Activated effector memory CD4-positive, alpha-beta T cell treated with anti-CD3 and anti-CD28 coated beads, Interleukin-2, amount 50 U/mL, for 16 hours (primary cell): ENCODE measurements around the gene FHIT.

Experiments used
- DNase-seq: peaks from one replicate; pipeline ENCODE4 v3.0.0-alpha.2; 2020

The FHIT gene

GRCh38 chr3:60307562-60308199 lies 943.6 kb downstream of the FHIT start:
- no peak for DNase-seq

- DNase-seq = no peak
Measured at GRCh38 chr3:60304112-60304511, 947.1 kb downstream of the FHIT start.

- DNase-seq = no peak
Measured at GRCh38 chr3:60303160-60303559, 948.1 kb downstream of the FHIT start.

GRCh38 chr3:60301142-60301541 lies 950.1 kb downstream of the FHIT start:
- no peak for DNase-seq

- no peak for DNase-seq
Measured at GRCh38 chr3:60298141-60298540, 953.1 kb downstream of the FHIT start.

- no peak for DNase-seq
Measured at GRCh38 chr3:60294181-60294580, 957.1 kb downstream of the FHIT start.

GRCh38 chr3:60291115-60291514 lies 960.1 kb downstream of the FHIT start:
- DNase-seq = no peak

- DNase-seq = no peak
Measured at GRCh38 chr3:60290122-60290492, 961.1 kb downstream of the FHIT start.

- no peak for DNase-seq
Measured at GRCh38 chr3:60289341-60290121, 961.7 kb downstream of the FHIT start.

- DNase-seq = no peak
Measured at GRCh38 chr3:60282866-60283265, 968.4 kb downstream of the FHIT start.

GRCh38 chr3:60281970-60282369 lies 969.3 kb downstream of the FHIT start:
- DNase-seq = no peak

- no peak for DNase-seq
Measured at GRCh38 chr3:60277361-60277800, 973.9 kb downstream of the FHIT start.

GRCh38 chr3:60276615-60277014 lies 974.6 kb downstream of the FHIT start:
- no peak for DNase-seq

- no peak for DNase-seq
Measured at GRCh38 chr3:60274646-60275045, 976.6 kb downstream of the FHIT start.

GRCh38 chr3:60274098-60274497 lies 977.2 kb downstream of the FHIT start:
- DNase-seq = no peak

GRCh38 chr3:60269829-60270266 lies 981.4 kb downstream of the FHIT start:
- DNase-seq = no peak

GRCh38 chr3:60269377-60269776 lies 981.9 kb downstream of the FHIT start:
- no peak for DNase-seq

GRCh38 chr3:60268123-60268522 lies 983.1 kb downstream of the FHIT start:
- no peak for DNase-seq

- no peak for DNase-seq
Measured at GRCh38 chr3:60266444-60266843, 984.8 kb downstream of the FHIT start.

- no peak for DNase-seq
Measured at GRCh38 chr3:60263191-60263590, 988.1 kb downstream of the FHIT start.

GRCh38 chr3:60262546-60262945 lies 988.7 kb downstream of the FHIT start:
- no peak for DNase-seq

GRCh38 chr3:60260546-60260945 lies 990.7 kb downstream of the FHIT start:
- no peak for DNase-seq

- DNase-seq = no peak
Measured at GRCh38 chr3:60250810-60251209, 1000.4 kb downstream of the FHIT start.

GRCh38 chr3:60250206-60250605 lies 1001.0 kb downstream of the FHIT start:
- DNase-seq = no peak

GRCh38 chr3:60246361-60246760 lies 1004.9 kb downstream of the FHIT start:
- DNase-seq = no peak
